K562 (cell line): Measurements from ENCODE around the gene UCK1.

Experiments
- CBX1 ChIP-seq: sonication (generic); IDR thresholded peaks from 2 replicates; pipeline ENCODE4 v1.6.1; 2016; ENCODE audit warnings: antibody characterized with exemption, low read depth, mild to moderate bottlenecking
- DDX20 ChIP-seq: fragments of 450-650 bp; IDR thresholded peaks from 2 replicates; pipeline ENCODE4 v1.6.1; 2016; ENCODE audit warnings: missing genetic modification characterization, low read depth, mild to moderate bottlenecking, missing compliant biosample characterization, moderate library complexity
- EZH2 ChIP-seq: IDR thresholded peaks from 2 replicates; pipeline ENCODE4 v1.6.1; 2012; ENCODE audit warnings: low read depth, mild to moderate bottlenecking, inconsistent platforms, low read length, borderline replicate concordance
- POLR2A ChIP-seq: fragments of 450-650 bp; conservative IDR thresholded peaks from 2 replicates; pipeline ENCODE4 v1.6.1; 2016
- RBFOX2 ChIP-seq: fragments of 200-400 bp; formaldehyde crosslinking; IDR thresholded peaks from 2 replicates; pipeline ENCODE4 v1.6.1; 2017; ENCODE audit warnings: low read depth, mild to moderate bottlenecking, low read length, moderate library complexity
- SREBF2 ChIP-seq: sonication (generic); formaldehyde crosslinking; IDR thresholded peaks from 2 replicates; pipeline ENCODE4 v1.4.0; 2020; ENCODE audit warnings: mild to moderate bottlenecking, missing genetic modification reagents
- TEAD4 ChIP-seq, 2 experiments: sonication (generic) in 1 of 2; formaldehyde crosslinking in 1 of 2; IDR thresholded peaks; 2 replicates each; pipeline versions ENCODE4 v1.6.1 to v1.8.0; 2012 to 2022; ENCODE audit warnings: borderline replicate concordance in 1 of 2, inconsistent platforms in 1 of 2, low read length in 1 of 2, mild to moderate bottlenecking in 1 of 2, missing genetic modification reagents in 1 of 2
- YY1 ChIP-seq, 3 experiments: IDR thresholded peaks; 2 replicates each; pipeline ENCODE4 v1.6.1; 2011; ENCODE audit warnings: low read length in 2 of 3, mild to moderate bottlenecking in 2 of 3, moderate library complexity in 2 of 3, borderline replicate concordance in 1 of 3, control low read depth in 1 of 3, low read depth in 1 of 3; ENCODE audit not compliant: insufficient read depth in 3 of 3, insufficient replicate concordance in 2 of 3, control insufficient read depth in 1 of 3, insufficient read length in 1 of 3; ENCODE audit errors: extremely low read depth in 1 of 3
- ZNF324 ChIP-seq: fragments of 250-450 bp; sonication (Bioruptor Pico); IDR thresholded peaks from 2 replicates; pipeline ENCODE4 v1.4.0; 2020; ENCODE audit warnings: mild to moderate bottlenecking
- TF ChIP-seq, protein P1 (sequence below): fragments of 450-650 bp; conservative IDR thresholded peaks from 2 replicates; pipeline ENCODE4 v1.6.1; 2016; ENCODE audit warnings: missing genetic modification characterization, low read depth, mild to moderate bottlenecking, control low read depth, missing compliant biosample characterization
- TF ChIP-seq, protein P2 (sequence below): sonication (generic); formaldehyde crosslinking; IDR thresholded peaks from 2 replicates; pipeline ENCODE4 v1.9.0; 2022; ENCODE audit warnings: mild to moderate bottlenecking, missing genetic modification reagents
- TF ChIP-seq, protein P3 (sequence below), 3 experiments: IDR thresholded peaks in 2 of 3; conservative IDR thresholded peaks in 1 of 3; 2 replicates each; pipeline ENCODE4 v1.5.1; 2011 to 2012; ENCODE audit warnings: low read length in 3 of 3, mild to moderate bottlenecking in 3 of 3, control low read depth in 2 of 3, improper control_type of control experiment in 1 of 3, inconsistent platforms in 1 of 3, low read depth in 1 of 3, mixed read lengths in 1 of 3, moderate library complexity in 1 of 3; ENCODE audit not compliant: insufficient read depth in 2 of 3

DNA sequence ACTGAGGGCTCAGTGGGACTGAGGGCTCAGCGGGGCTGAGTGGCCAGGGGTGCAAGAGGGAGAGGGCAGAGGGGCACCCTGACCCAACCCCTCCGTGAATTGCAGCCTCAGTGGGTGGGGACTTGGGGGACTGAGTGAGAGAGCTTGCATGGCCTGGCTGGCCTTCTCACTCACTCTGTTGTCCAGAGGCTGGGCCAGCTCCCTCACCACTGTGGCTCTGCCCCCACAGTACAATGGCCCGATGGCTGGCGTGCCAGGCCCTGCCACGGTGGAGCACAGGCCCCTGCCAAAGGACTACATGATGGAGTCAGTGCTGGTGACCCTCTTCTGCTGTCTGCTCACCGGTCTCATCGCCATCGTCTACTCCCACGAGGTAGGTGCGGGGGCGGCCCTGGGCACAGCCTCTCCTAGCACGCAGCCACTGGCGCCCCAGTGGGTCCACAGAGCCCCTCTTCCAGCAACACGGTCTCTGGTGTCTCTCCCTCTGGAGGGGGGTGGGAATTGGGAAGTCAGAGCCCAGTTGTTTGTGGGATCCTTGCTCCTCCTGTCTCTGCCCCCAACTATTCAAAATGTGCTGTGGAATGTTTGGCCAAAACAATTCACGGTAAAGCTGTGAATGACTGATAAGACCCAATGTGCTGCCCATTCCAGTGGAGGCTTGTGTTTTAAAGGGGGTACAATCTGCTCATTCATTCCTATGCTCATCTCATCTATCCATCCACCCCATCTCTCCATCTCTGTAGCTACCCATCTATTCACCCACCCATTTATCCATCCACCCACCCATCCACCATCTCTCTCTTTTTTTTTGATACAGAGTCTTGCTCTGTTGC is 25.0 kb upstream of the UCK1 start:
- TF ChIP-seq, protein P1, sequence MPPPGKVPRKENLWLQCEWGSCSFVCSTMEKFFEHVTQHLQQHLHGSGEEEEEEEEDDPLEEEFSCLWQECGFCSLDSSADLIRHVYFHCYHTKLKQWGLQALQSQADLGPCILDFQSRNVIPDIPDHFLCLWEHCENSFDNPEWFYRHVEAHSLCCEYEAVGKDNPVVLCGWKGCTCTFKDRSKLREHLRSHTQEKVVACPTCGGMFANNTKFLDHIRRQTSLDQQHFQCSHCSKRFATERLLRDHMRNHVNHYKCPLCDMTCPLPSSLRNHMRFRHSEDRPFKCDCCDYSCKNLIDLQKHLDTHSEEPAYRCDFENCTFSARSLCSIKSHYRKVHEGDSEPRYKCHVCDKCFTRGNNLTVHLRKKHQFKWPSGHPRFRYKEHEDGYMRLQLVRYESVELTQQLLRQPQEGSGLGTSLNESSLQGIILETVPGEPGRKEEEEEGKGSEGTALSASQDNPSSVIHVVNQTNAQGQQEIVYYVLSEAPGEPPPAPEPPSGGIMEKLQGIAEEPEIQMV (tag): no peak
- TF ChIP-seq YY1 (IDR thresholded peaks at IDR 0.05; ENCODE audit: borderline replicate concordance in 1 of 3, control insufficient read depth in 1 of 3, extremely low read depth in 1 of 3, insufficient read depth in 3 of 3, insufficient read length in 1 of 3, insufficient replicate concordance in 2 of 3, low read depth in 1 of 3, low read length in 2 of 3) (no peak), TEAD4 (IDR thresholded peaks at IDR 0.05; ENCODE audit: low read length) (no peak), TEAD4 (CRISPR knock-in tag; IDR thresholded peaks at IDR 0.05; ENCODE audit: borderline replicate concordance) (no peak), POLR2A (no peak), CBX1 (no peak), EZH2 (no peak), ZNF324 (CRISPR knock-in tag) (no peak), RBFOX2 (no peak), DDX20 (tag) (no peak), SREBF2 (CRISPR knock-in tag) (no peak)
- TF ChIP-seq, protein P2, sequence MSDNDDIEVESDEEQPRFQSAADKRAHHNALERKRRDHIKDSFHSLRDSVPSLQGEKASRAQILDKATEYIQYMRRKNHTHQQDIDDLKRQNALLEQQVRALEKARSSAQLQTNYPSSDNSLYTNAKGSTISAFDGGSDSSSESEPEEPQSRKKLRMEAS (CRISPR knock-in tag): no peak
- TF ChIP-seq, protein P3, sequence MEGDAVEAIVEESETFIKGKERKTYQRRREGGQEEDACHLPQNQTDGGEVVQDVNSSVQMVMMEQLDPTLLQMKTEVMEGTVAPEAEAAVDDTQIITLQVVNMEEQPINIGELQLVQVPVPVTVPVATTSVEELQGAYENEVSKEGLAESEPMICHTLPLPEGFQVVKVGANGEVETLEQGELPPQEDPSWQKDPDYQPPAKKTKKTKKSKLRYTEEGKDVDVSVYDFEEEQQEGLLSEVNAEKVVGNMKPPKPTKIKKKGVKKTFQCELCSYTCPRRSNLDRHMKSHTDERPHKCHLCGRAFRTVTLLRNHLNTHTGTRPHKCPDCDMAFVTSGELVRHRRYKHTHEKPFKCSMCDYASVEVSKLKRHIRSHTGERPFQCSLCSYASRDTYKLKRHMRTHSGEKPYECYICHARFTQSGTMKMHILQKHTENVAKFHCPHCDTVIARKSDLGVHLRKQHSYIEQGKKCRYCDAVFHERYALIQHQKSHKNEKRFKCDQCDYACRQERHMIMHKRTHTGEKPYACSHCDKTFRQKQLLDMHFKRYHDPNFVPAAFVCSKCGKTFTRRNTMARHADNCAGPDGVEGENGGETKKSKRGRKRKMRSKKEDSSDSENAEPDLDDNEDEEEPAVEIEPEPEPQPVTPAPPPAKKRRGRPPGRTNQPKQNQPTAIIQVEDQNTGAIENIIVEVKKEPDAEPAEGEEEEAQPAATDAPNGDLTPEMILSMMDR (IDR thresholded peaks at IDR 0.05 in 2 of 3, conservative IDR thresholded peaks at IDR 0.05 in 1 of 3; ENCODE audit: insufficient read depth in 2 of 3, low read depth in 1 of 3, low read length in 3 of 3): no peak
